Gastroesophageal sphincter (tissue), 3 donors: ENCODE results near the gene HIRA.

Source experiments
- EP300 ChIP-seq: sonication (generic); formaldehyde crosslinking; IDR thresholded peaks from one replicate; pipeline ENCODE4 v1.6.1; 2017; ENCODE audit warnings: antibody characterized with exemption, mild to moderate bottlenecking
- POLR2A ChIP-seq, 2 donors: fragments of 450-650 bp; IDR thresholded peaks; one replicate each; pipeline ENCODE4 v1.6.1; 2017; ENCODE audit warnings: antibody characterized with exemption in 2 of 2, mild to moderate bottlenecking in 2 of 2, moderate library complexity in 1 of 2
- TF ChIP-seq, protein P1 (sequence below), 4 experiments: fragments of 200-600 bp in 2 of 4; fragments of 450-650 bp in 2 of 4; sonication (generic) in 1 of 4; IDR thresholded peaks; one replicate each; pipeline ENCODE4 v1.5.1; 2017 to 2019; ENCODE audit warnings: antibody characterized with exemption in 4 of 4, mild to moderate bottlenecking in 2 of 4, moderate library complexity in 2 of 4

- TF ChIP-seq EP300 (no peak), POLR2A (IDR thresholded peaks at IDR 0.05) (no peak)
- TF ChIP-seq, protein P1, sequence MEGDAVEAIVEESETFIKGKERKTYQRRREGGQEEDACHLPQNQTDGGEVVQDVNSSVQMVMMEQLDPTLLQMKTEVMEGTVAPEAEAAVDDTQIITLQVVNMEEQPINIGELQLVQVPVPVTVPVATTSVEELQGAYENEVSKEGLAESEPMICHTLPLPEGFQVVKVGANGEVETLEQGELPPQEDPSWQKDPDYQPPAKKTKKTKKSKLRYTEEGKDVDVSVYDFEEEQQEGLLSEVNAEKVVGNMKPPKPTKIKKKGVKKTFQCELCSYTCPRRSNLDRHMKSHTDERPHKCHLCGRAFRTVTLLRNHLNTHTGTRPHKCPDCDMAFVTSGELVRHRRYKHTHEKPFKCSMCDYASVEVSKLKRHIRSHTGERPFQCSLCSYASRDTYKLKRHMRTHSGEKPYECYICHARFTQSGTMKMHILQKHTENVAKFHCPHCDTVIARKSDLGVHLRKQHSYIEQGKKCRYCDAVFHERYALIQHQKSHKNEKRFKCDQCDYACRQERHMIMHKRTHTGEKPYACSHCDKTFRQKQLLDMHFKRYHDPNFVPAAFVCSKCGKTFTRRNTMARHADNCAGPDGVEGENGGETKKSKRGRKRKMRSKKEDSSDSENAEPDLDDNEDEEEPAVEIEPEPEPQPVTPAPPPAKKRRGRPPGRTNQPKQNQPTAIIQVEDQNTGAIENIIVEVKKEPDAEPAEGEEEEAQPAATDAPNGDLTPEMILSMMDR (IDR thresholded peaks at IDR 0.05), result no peak
Measured at GRCh38 chr22:19307872-19308271, 123.7 kb downstream of the HIRA start.
